Measurements from ENCODE around the gene L3HYPDH.
A peak's percentile ranks its signal among the peaks of the same experiment; 100 is the strongest.

The L3HYPDH gene

GRCh38 chr14:59483819-59484638 is at the start of gene L3HYPDH, which contains the start of gene JKAMP:
L3HYPDH (minus strand) TSS chr14:59484408; CDS start chr14:59484316, 92 bp downstream.
JKAMP (plus strand) TSS chr14:59484517; CDS start chr14:59484590, 73 bp downstream.
- peak; percentile 96 for DNase-seq (ENCODE audit: low read depth)
- TF ChIP-seq, protein P1, sequence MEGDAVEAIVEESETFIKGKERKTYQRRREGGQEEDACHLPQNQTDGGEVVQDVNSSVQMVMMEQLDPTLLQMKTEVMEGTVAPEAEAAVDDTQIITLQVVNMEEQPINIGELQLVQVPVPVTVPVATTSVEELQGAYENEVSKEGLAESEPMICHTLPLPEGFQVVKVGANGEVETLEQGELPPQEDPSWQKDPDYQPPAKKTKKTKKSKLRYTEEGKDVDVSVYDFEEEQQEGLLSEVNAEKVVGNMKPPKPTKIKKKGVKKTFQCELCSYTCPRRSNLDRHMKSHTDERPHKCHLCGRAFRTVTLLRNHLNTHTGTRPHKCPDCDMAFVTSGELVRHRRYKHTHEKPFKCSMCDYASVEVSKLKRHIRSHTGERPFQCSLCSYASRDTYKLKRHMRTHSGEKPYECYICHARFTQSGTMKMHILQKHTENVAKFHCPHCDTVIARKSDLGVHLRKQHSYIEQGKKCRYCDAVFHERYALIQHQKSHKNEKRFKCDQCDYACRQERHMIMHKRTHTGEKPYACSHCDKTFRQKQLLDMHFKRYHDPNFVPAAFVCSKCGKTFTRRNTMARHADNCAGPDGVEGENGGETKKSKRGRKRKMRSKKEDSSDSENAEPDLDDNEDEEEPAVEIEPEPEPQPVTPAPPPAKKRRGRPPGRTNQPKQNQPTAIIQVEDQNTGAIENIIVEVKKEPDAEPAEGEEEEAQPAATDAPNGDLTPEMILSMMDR (conservative IDR thresholded peaks at IDR 0.05; ENCODE audit: low read depth, low read length), result peak; percentile 58
- peak within 1 kb of the TSS; percentile 91 for H3K4me3 ChIP-seq (ENCODE audit: low read depth, low read length)

DNA sequence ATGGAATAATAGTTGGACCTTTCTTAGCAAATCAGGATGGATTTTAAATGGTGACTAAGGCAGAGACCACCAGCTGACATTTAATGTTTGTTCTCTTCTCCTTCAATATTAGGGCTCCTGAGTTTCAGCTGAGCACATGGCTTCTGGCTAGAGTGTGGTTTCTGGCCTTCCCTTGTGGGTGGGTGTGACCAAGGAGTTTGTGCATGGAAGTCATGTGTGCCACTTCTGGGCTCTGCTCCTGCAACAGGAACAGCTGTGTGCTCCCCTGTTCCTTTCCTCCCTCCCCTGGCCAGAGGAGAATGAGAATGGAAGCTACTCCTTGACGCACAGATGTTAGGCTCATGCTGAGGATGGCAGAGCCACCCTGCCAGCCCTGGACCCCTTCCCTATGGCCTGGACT is 48.2 kb upstream of the L3HYPDH start:
- no peak overlapping the region for H3K4me3 ChIP-seq (ENCODE audit: low read depth, low read length)
- no peak for DNase-seq (ENCODE audit: low read depth)
- TF ChIP-seq, protein P1 (conservative IDR thresholded peaks at IDR 0.05; ENCODE audit: low read depth, low read length), result no peak

- H3K4me3 ChIP-seq (ENCODE audit: low read depth, low read length), result no peak overlapping the region
- DNase-seq (ENCODE audit: low read depth), result no peak
- TF ChIP-seq, protein P1 (conservative IDR thresholded peaks at IDR 0.05; ENCODE audit: low read depth, low read length), result no peak
These were observed 46.1 kb upstream of the L3HYPDH start for GRCh38 chr14:59530349-59530748.

- TF ChIP-seq, protein P1 (conservative IDR thresholded peaks at IDR 0.05; ENCODE audit: low read depth, low read length), result no peak
- no peak overlapping the region for H3K4me3 ChIP-seq (ENCODE audit: low read depth, low read length)
- no peak for DNase-seq (ENCODE audit: low read depth)
These were observed 45.0 kb upstream of the L3HYPDH start for GRCh38 chr14:59529189-59529588.

DNA sequence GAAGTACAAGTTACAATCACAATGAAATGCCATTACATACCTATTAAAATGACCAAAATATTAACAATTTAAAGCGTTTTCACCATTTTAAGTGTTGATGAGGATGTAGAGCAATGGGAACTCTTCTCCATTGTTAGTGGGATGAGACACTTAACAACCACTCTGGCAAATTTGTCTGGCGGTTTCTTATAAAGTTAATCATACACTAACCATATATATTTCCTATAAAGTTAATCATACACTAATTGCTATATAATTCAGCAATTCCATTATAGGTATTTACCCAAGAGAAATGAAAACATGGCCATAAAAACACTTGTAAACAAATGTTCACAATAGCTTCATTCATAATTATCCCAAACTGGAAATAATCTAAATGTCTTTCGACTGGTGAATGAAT is 36.0 kb upstream of the L3HYPDH start:
- TF ChIP-seq, protein P1 (conservative IDR thresholded peaks at IDR 0.05; ENCODE audit: low read depth, low read length), result no peak
- no peak overlapping the region for H3K4me3 ChIP-seq (ENCODE audit: low read depth, low read length)
- DNase-seq (ENCODE audit: low read depth), result no peak

DNA sequence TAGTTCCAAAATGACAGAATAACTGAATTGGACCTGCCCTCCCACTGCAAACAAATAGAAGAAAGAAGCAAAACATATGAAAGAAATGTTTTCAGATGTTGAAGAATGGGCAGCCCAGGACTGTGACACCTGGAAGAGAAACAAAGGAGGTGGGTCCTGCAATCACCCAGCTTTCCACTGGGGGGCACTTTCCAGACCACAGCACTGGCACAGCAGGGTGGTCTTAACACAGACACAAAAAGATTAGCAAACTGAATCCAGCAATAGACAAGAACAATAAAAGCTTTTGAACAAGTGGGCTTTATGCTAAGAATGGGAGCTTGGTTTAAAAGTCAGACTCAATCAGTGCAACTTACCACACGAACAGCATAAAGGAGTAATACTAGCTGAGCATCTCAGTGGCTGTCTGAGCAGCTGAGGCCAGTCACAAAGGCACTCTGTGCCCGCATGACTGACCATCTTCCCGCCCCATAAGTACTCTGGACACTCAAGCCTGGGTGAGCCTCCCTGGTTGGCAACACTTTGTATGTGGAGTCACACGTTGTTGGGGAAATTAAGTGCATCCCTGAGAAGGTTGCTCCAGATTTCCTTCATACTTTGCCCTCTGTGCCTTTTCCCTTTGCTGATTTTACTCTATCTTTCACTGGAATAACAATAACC is 27.8 kb upstream of the L3HYPDH start:
- H3K4me3 ChIP-seq (ENCODE audit: low read depth, low read length), result no peak overlapping the region
- DNase-seq (ENCODE audit: low read depth), result peak; percentile 42
- TF ChIP-seq, protein P1 (conservative IDR thresholded peaks at IDR 0.05; ENCODE audit: low read depth, low read length), result peak; percentile 86

All from choroid plexus epithelial cell (primary cell).